Fibroblast of lung (primary cell): ENCODE data around the gene PRKCH. TPM values are rescaled to one million over a fixed set of nuclear protein-coding genes. Genes with fewer than 3 reads are reported as not detected.

Experiments used
- DNase-seq, 2 donors: peaks; one replicate each; pipeline versions ENCODE4 v3.0.0 to v3.0.0-alpha.2; 2010; ENCODE audit warnings: low read depth in 2 of 2
- H2AFZ ChIP-seq: 2 replicates; pipeline ENCODE4 v1.5.1; 2012; ENCODE audit warnings: low read length, control low read depth, inconsistent platforms
- H3K27ac ChIP-seq: 2 replicates; pipeline ENCODE4 v1.5.1; 2011; ENCODE audit warnings: low read length, control low read depth; ENCODE audit not compliant: insufficient read depth
- H3K27me3 ChIP-seq: 2 replicates; pipeline ENCODE4 v1.5.1; 2011; ENCODE audit warnings: mild to moderate bottlenecking, low read length; ENCODE audit not compliant: control insufficient read depth, insufficient read depth
- H3K36me3 ChIP-seq: 2 replicates; pipeline ENCODE4 v1.5.1; 2011; ENCODE audit warnings: low read length; ENCODE audit not compliant: control insufficient read depth, insufficient read depth
- H3K4me1 ChIP-seq: 2 replicates; pipeline ENCODE4 v1.5.1; 2011; ENCODE audit warnings: low read length; ENCODE audit not compliant: control insufficient read depth, insufficient read depth; ENCODE audit errors: extremely low read depth
- H3K4me2 ChIP-seq: 2 replicates; pipeline ENCODE4 v1.5.1; 2011; ENCODE audit warnings: low read length, control low read depth; ENCODE audit not compliant: insufficient read depth; ENCODE audit errors: extremely low read depth
- H3K4me3 ChIP-seq, 4 experiments: fragments of 200-600 bp in 1 of 4; sonication (generic) in 1 of 4; replicated peaks in 1 of 4; 2 replicates each; pipeline ENCODE4 v1.5.1; 2011 to 2016; ENCODE audit warnings: low read length in 4 of 4, low read depth in 3 of 4, mild to moderate bottlenecking in 3 of 4, control low read depth in 2 of 4, inconsistent platforms in 1 of 4, mixed read lengths in 1 of 4; ENCODE audit not compliant: insufficient read depth in 1 of 4; ENCODE audit errors: control extremely low read depth in 1 of 4
- H3K79me2 ChIP-seq: 2 replicates; pipeline ENCODE4 v1.5.1; 2012; ENCODE audit warnings: mild to moderate bottlenecking, low read length, inconsistent platforms; ENCODE audit not compliant: control insufficient read depth, insufficient read depth
- H3K9ac ChIP-seq: 2 replicates; pipeline ENCODE4 v1.5.1; 2011; ENCODE audit warnings: mild to moderate bottlenecking, low read length, control low read depth; ENCODE audit not compliant: insufficient read depth
- H3K9me3 ChIP-seq: 2 replicates; pipeline ENCODE4 v1.5.1; 2012; ENCODE audit warnings: low read depth, low read length; ENCODE audit not compliant: control insufficient read depth, insufficient read depth
- H4K20me1 ChIP-seq: 2 replicates; pipeline ENCODE4 v1.5.1; 2011; ENCODE audit warnings: low read length; ENCODE audit not compliant: control insufficient read depth, insufficient read depth; ENCODE audit errors: extremely low read depth
- CTCF ChIP-seq, 2 donors: IDR thresholded peaks in 1 of 2; conservative IDR thresholded peaks in 1 of 2; 1 replicate in 1 of 2; 2 replicates in 1 of 2; pipeline ENCODE4 v1.5.1; 2011 to 2012; ENCODE audit warnings: low read length in 2 of 2, control low read depth in 1 of 2, inconsistent platforms in 1 of 2, low read depth in 1 of 2, mild to moderate bottlenecking in 1 of 2
- EZH2 ChIP-seq: IDR thresholded peaks from 2 replicates; pipeline ENCODE4 v1.5.1; 2012; ENCODE audit warnings: low read length, control low read depth, mild to moderate bottlenecking; ENCODE audit errors: missing control alignments
- polyA plus RNA-seq, 2 donors: library from polyadenylated mRNA; depleted of rRNA in 1 of 2; stranded (reverse) in 1 of 2; unstranded in 1 of 2; fragments of >200 nt; gene quantifications; 2 replicates each; pipeline ENCODE4 v1.2.1, GENCODE V29; 2011 to 2012; ENCODE audit warnings: missing spikeins in 1 of 2
- total RNA-seq: library from RNA; depleted of rRNA; stranded (reverse); fragments of >200 nt; gene quantifications from 2 replicates; pipeline ENCODE4 v1.2.1, GENCODE V29; 2014

The PRKCH gene
- total and polyA plus RNA-seq, 2 donors (not counting 1 experiment from before 2014, with no cell fraction given): 2.9 to 5.4 TPM

GRCh38 chr14:61365667-61366212 lies 44.4 kb downstream of the PRKCH start:
- H3K36me3 ChIP-seq: no peaks in the 10 kb centered on the region
- H3K9ac ChIP-seq: no peak overlapping the region
- no peak overlapping the region for H3K4me2 ChIP-seq
- TF ChIP-seq CTCF (conservative IDR thresholded peaks at IDR 0.05 in 1 of 2, IDR thresholded peaks at IDR 0.05 in 1 of 2; ENCODE audit: low read depth in 1 of 2, low read length in 2 of 2) (no peak), EZH2 (no peak)
- H3K79me2 ChIP-seq: no peaks in the 10 kb centered on the region
- no peaks in the 10 kb centered on the region for H3K9me3 ChIP-seq
- no peaks in the 10 kb centered on the region for H4K20me1 ChIP-seq
- no peaks in the 10 kb centered on the region for H3K27me3 ChIP-seq
- no peak overlapping the region for H3K4me3 ChIP-seq
- H3K4me1 ChIP-seq: no peaks in the 10 kb centered on the region
- H3K27ac ChIP-seq: no peak overlapping the region
- H2AFZ ChIP-seq: no peak overlapping the region
- no peak for DNase-seq

GRCh38 chr14:61368114-61368710 lies 46.8 kb downstream of the PRKCH start:
- no peak for DNase-seq
- Histone ChIP-seq H2AFZ (no peak overlapping the region), H3K4me3 (no peak overlapping the region), H3K27ac (no peak overlapping the region), H3K9ac (no peak overlapping the region), H3K4me1 (no peaks in the 10 kb centered on the region), H3K4me2 (no peak overlapping the region), H3K9me3 (no peaks in the 10 kb centered on the region), H4K20me1 (no peaks in the 10 kb centered on the region), H3K36me3 (no peaks in the 10 kb centered on the region), H3K79me2 (no peaks in the 10 kb centered on the region), H3K27me3 (no peaks in the 10 kb centered on the region)
- TF ChIP-seq CTCF (conservative IDR thresholded peaks at IDR 0.05 in 1 of 2, IDR thresholded peaks at IDR 0.05 in 1 of 2; ENCODE audit: low read depth in 1 of 2, low read length in 2 of 2) (no peak), EZH2 (no peak)

DNA sequence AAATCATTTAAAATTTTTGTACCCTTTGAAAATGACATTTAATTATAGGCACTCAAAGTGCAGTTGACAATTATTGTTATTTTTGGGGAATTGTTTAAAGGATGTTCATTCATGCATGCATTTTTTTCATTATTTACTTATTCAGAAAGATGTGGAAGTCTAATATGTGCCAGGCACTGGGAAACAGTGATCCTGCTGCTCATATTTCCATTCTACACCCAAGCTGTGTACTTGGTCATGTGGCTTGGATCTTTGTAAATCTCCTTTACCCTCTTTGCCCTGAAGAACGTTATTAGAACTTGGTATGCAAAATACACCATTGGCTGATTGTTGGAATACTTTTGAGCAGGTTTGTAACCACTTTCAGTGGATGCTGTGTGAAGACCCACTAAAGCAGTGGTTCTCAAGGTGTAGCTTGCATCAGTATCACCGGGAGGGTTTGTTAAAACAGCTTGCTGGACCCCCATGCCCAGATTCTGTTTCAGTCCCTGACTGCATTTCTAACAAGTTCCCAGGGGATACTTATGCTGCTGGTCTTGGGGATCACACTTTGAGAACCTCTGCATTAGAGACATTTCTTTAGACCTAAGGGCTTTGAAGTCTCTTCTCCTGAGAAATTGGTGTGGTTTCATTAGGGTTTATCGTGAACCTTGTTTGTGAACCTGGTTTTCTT lies 47.5 kb downstream of the PRKCH start:
- no peak overlapping the region for H3K4me2 ChIP-seq
- no peaks in the 10 kb centered on the region for H4K20me1 ChIP-seq
- H3K27me3 ChIP-seq: no peaks in the 10 kb centered on the region
- no peaks in the 10 kb centered on the region for H3K4me1 ChIP-seq
- H3K36me3 ChIP-seq: no peaks in the 10 kb centered on the region
- H3K9me3 ChIP-seq: no peaks in the 10 kb centered on the region
- no peak overlapping the region for H3K9ac ChIP-seq
- no peak overlapping the region for H2AFZ ChIP-seq
- H3K79me2 ChIP-seq: no peaks in the 10 kb centered on the region
- no peak overlapping the region for H3K4me3 ChIP-seq
- no peak overlapping the region for H3K27ac ChIP-seq
- TF ChIP-seq EZH2 (no peak), CTCF (conservative IDR thresholded peaks at IDR 0.05 in 1 of 2, IDR thresholded peaks at IDR 0.05 in 1 of 2; ENCODE audit: low read depth in 1 of 2, low read length in 2 of 2) (no peak)
- DNase-seq: no peak
